ENCODE results near the gene MLKL.

GRCh38 chr16:74641969-74642368, 58.7 kb downstream of the MLKL start:
- no peak for TF ChIP-seq GATA3 (IDR thresholded peaks at IDR 0.05; ENCODE audit: low read depth, low read length)
- TF ChIP-seq GATA2 (IDR thresholded peaks at IDR 0.05; ENCODE audit: low read depth, low read length) = no peak
